ENCODE measurements around the gene MYOG.

MYOG gene

GRCh38 chr1:203099805-203100515 lies 14.1 kb upstream of the MYOG start:
- ATAC-seq = no peak
- TF ChIP-seq PPARA (CRISPR knock-in tag; IDR thresholded peaks at IDR 0.05; ENCODE audit: borderline replicate concordance) (no peak), ZC3H10 (CRISPR knock-in tag; IDR thresholded peaks at IDR 0.05) (no peak), ZNF70 (CRISPR knock-in tag; IDR thresholded peaks at IDR 0.05) (no peak)
- TF ChIP-seq, protein P1, sequence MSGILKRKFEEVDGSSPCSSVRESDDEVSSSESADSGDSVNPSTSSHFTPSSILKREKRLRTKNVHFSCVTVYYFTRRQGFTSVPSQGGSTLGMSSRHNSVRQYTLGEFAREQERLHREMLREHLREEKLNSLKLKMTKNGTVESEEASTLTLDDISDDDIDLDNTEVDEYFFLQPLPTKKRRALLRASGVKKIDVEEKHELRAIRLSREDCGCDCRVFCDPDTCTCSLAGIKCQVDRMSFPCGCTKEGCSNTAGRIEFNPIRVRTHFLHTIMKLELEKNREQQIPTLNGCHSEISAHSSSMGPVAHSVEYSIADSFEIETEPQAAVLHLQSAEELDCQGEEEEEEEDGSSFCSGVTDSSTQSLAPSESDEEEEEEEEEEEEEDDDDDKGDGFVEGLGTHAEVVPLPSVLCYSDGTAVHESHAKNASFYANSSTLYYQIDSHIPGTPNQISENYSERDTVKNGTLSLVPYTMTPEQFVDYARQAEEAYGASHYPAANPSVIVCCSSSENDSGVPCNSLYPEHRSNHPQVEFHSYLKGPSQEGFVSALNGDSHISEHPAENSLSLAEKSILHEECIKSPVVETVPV (CRISPR knock-in tag; IDR thresholded peaks at IDR 0.05) = no peak

GRCh38 chr1:203098914-203099520 lies 13.2 kb upstream of the MYOG start:
- no peak for TF ChIP-seq PPARA (CRISPR knock-in tag; IDR thresholded peaks at IDR 0.05; ENCODE audit: borderline replicate concordance)
- no peak for TF ChIP-seq ESRRG (CRISPR knock-in tag; IDR thresholded peaks at IDR 0.05)
- TF ChIP-seq OSR1 (CRISPR knock-in tag; IDR thresholded peaks at IDR 0.05) = no peak
- no peak for TF ChIP-seq TOX (CRISPR knock-in tag; IDR thresholded peaks at IDR 0.05; ENCODE audit: borderline replicate concordance)
- TF ChIP-seq ZNF8 (CRISPR knock-in tag; IDR thresholded peaks at IDR 0.05) = no peak
- TF ChIP-seq, protein P2, sequence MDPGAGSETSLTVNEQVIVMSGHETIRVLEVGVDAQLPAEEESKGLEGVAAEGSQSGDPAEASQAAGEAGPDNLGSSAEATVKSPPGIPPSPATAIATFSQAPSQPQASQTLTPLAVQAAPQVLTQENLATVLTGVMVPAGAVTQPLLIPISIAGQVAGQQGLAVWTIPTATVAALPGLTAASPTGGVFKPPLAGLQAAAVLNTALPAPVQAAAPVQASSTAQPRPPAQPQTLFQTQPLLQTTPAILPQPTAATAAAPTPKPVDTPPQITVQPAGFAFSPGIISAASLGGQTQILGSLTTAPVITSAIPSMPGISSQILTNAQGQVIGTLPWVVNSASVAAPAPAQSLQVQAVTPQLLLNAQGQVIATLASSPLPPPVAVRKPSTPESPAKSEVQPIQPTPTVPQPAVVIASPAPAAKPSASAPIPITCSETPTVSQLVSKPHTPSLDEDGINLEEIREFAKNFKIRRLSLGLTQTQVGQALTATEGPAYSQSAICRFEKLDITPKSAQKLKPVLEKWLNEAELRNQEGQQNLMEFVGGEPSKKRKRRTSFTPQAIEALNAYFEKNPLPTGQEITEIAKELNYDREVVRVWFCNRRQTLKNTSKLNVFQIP (CRISPR knock-in tag; IDR thresholded peaks at IDR 0.05; ENCODE audit: borderline replicate concordance, low read depth) = no peak
- TF ChIP-seq ZNF70 (CRISPR knock-in tag; IDR thresholded peaks at IDR 0.05) = no peak
- TF ChIP-seq ISL1 (CRISPR knock-in tag; IDR thresholded peaks at IDR 0.05) = no peak
- TF ChIP-seq ARNTL (CRISPR knock-in tag; IDR thresholded peaks at IDR 0.05; ENCODE audit: borderline replicate concordance, low read depth) = no peak
- TF ChIP-seq, protein P1 (CRISPR knock-in tag; IDR thresholded peaks at IDR 0.05) = no peak
- TF ChIP-seq SNAI2 (CRISPR knock-in tag; IDR thresholded peaks at IDR 0.05) = no peak
- ATAC-seq = no peak

GRCh38 chr1:203098445-203098844 lies 12.6 kb upstream of the MYOG start:
- TF ChIP-seq ZFP30 (CRISPR knock-in tag; IDR thresholded peaks at IDR 0.05) = no peak
- TF ChIP-seq, protein P3, sequence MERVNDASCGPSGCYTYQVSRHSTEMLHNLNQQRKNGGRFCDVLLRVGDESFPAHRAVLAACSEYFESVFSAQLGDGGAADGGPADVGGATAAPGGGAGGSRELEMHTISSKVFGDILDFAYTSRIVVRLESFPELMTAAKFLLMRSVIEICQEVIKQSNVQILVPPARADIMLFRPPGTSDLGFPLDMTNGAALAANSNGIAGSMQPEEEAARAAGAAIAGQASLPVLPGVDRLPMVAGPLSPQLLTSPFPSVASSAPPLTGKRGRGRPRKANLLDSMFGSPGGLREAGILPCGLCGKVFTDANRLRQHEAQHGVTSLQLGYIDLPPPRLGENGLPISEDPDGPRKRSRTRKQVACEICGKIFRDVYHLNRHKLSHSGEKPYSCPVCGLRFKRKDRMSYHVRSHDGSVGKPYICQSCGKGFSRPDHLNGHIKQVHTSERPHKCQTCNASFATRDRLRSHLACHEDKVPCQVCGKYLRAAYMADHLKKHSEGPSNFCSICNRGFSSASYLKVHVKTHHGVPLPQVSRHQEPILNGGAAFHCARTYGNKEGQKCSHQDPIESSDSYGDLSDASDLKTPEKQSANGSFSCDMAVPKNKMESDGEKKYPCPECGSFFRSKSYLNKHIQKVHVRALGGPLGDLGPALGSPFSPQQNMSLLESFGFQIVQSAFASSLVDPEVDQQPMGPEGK (CRISPR knock-in tag; IDR thresholded peaks at IDR 0.05; ENCODE audit: borderline replicate concordance) = no peak
- TF ChIP-seq BACH2 (CRISPR knock-in tag; IDR thresholded peaks at IDR 0.05; ENCODE audit: borderline replicate concordance) = no peak
- no peak for TF ChIP-seq ZNF565 (CRISPR knock-in tag; conservative IDR thresholded peaks at IDR 0.05; ENCODE audit: low read depth)
- TF ChIP-seq ZFP3 (CRISPR knock-in tag; IDR thresholded peaks at IDR 0.05) = no peak
- TF ChIP-seq, protein P4, sequence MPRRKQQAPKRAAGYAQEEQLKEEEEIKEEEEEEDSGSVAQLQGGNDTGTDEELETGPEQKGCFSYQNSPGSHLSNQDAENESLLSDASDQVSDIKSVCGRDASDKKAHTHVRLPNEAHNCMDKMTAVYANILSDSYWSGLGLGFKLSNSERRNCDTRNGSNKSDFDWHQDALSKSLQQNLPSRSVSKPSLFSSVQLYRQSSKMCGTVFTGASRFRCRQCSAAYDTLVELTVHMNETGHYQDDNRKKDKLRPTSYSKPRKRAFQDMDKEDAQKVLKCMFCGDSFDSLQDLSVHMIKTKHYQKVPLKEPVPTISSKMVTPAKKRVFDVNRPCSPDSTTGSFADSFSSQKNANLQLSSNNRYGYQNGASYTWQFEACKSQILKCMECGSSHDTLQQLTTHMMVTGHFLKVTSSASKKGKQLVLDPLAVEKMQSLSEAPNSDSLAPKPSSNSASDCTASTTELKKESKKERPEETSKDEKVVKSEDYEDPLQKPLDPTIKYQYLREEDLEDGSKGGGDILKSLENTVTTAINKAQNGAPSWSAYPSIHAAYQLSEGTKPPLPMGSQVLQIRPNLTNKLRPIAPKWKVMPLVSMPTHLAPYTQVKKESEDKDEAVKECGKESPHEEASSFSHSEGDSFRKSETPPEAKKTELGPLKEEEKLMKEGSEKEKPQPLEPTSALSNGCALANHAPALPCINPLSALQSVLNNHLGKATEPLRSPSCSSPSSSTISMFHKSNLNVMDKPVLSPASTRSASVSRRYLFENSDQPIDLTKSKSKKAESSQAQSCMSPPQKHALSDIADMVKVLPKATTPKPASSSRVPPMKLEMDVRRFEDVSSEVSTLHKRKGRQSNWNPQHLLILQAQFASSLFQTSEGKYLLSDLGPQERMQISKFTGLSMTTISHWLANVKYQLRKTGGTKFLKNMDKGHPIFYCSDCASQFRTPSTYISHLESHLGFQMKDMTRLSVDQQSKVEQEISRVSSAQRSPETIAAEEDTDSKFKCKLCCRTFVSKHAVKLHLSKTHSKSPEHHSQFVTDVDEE (CRISPR knock-in tag; IDR thresholded peaks at IDR 0.05) = no peak
- no peak for ATAC-seq

All from SK-N-SH treated with all-trans-retinoic acid at 6 μM for 48 hours (cell line).